Mesenteric fat pad (tissue), 1 donor: ENCODE results near the gene ACBD5. TPM values are rescaled to one million over a fixed set of nuclear protein-coding genes. Genes with fewer than 3 reads are reported as not detected.
"Not testable (repeated sequence)": the region's sequence is repeated elsewhere in the genome, so short reads cannot be mapped to it uniquely, and the experiment has no call there.

Experiments used
- DNase-seq: peaks from one replicate; pipeline ENCODE4 v3.0.0-alpha.2; 2020; ENCODE audit warnings: low spot score
- total RNA-seq: library from RNA; stranded (reverse); fragmentation: NEBNext Ultra II Directional; extraction: Animal tissue kit (Norgen Biotek cat#: 25700); gene quantifications from one replicate; pipeline ENCODE4 v1.2.1, GENCODE V29; 2021
- donor health status: DM: yes; HTN: yes; CAD: no.

The ACBD5 gene
- total RNA-seq, 1 donor from 2014 or later: 26.6 TPM

GRCh38 chr10:27241652-27242472 is 1.3 kb upstream of the ACBD5 start:
- DNase-seq: peak; percentile 98

- peak; percentile 81 for DNase-seq
Measured at GRCh38 chr10:27241010-27241651, 534 bp upstream of the ACBD5 start.

DNA sequence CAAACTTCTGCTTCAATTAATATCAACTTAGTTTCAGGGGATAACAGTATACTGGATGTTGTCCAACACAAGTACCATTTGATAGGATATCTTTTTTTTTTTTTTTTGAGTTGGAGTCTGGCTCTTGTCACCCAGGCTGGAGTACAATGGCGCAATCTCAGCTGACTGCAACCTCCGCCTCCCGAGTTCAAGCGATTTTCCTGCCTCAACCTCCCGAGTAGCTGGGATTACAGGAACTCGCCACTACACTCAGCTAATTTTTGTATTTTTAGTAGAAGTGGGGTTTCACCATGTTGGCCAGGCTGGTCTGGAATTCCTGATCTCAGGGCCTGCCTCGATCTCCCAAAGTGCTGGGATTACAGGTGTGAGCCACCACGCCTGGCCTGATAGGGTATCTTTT is 3.1 kb downstream of the ACBD5 start:
- not testable (repeated sequence) for DNase-seq

DNA sequence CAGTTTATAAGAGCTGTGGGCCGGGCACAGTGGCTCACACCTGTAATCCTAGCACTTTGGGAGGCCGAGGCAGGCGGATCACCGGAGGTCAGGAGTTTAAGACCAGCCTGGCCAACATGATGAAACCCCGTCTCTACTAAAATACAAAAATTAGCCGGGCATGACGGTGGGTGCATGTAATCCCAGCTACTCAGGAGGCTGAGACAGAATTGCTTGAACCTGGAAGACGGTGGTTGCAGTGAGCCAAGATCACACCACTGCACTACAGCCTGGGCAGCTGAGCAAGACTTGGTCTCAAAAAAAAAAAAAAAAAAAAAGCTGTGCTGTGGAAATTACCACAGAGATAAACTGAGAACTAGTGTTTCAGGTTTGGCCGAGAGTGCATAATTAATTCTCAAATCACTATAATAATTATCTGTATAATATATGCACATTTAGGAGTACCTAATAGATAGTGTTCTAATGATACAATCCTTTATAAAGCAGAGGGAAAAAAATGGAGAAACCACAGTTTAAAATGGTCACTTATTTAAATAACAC is 3.9 kb downstream of the ACBD5 start:
- DNase-seq: not testable (repeated sequence)

GRCh38 chr10:27235706-27236105 is 4.9 kb downstream of the ACBD5 start:
- no peak for DNase-seq

GRCh38 chr10:27230022-27230421 is 10.6 kb downstream of the ACBD5 start:
- DNase-seq: no peak

DNA sequence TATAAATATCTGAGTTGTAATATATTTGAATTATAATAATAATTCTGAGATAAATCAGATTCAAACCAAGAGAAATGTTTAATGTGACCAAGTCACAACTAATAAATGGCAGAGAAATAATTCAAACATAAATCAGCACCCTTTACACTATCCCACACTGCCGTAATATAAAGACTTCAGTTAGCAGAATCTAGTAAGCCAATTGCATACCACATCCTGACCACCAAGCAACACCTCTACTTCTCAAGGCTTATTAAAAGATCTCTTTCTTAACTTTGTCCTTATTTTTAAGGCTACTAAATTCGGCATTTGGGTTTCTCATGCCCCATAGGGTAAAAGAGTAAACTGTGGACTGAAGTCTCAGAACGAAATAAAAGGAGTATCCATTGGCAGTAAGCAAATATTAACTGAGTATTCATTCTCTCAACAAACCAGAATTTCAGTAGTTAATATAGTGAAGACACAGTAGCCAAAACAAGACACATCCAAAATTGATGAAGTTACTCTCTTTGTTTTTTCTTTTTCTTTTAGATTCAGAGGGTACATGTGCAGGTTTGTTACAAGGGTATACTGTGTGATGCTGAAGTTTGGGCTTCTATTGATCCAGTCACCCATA is 14.8 kb downstream of the ACBD5 start:
- DNase-seq: no peak

DNA sequence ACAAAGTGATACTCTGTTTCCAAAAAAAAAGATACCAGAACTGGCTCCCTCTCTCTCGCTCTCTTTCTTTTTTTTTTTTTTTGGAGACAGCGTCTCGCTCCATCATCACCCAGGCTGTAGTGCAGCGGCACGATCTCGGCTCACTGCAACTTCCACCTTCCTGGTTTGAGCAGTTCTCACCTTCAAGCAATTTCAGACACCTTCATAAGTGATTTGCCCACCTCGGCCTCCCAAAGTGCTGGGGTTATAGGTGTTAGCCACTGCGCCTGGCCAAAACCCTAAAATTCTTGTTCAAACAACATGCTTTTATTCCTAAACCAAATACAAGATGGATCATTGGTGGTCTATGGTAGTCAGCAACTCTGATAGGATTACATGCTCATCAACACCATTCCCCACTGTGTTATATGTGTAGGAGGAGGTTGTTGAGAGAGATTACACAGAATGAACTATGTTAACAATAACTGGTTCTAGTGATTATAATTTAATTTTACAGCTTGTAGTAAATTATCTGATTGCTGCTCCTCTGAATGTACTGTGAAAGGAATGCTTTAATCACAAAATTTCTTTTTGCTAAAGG is 15.5 kb downstream of the ACBD5 start:
- DNase-seq: no peak

DNA sequence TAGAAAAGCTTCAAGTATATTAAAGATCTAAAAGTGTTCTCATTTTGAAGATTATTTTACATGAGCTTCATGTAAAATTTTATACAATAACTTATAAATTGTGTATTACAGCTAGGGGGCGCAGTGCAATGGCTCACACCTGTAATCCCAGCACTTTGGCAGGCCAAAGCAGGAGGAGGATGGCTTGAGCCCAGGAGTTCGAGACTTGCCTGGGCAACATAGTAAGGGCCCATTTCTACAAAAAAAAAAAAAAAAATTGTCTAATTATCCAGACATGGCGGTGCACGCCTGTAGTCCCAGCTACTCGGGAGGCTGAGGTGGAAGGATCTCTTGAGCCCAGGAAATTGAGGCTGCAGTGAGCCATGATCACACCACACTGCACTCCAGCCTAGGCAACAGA is 16.6 kb downstream of the ACBD5 start:
- DNase-seq: no peak

- DNase-seq: no peak
Measured at GRCh38 chr10:27207350-27207749, 33.2 kb downstream of the ACBD5 start.

DNA sequence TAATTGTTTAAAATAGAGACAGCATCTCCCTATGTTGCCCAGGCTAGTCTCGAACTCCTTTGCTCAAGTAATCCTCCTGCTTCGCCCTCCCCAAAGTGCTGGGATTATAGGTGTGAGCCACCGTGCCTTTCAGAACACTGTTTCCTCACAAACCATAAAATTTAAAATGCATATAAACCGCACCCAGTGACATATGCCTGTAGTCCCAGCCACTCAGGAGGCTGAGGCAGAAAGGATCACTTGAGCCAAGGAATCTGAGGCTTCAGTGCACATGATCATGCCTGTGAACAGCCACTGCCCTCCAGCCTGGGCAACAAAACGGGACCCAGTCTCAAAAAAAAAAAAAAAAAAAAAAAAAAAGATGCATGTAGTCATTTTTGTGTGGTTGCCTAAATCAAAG is 36.8 kb downstream of the ACBD5 start:
- DNase-seq: no peak

DNA sequence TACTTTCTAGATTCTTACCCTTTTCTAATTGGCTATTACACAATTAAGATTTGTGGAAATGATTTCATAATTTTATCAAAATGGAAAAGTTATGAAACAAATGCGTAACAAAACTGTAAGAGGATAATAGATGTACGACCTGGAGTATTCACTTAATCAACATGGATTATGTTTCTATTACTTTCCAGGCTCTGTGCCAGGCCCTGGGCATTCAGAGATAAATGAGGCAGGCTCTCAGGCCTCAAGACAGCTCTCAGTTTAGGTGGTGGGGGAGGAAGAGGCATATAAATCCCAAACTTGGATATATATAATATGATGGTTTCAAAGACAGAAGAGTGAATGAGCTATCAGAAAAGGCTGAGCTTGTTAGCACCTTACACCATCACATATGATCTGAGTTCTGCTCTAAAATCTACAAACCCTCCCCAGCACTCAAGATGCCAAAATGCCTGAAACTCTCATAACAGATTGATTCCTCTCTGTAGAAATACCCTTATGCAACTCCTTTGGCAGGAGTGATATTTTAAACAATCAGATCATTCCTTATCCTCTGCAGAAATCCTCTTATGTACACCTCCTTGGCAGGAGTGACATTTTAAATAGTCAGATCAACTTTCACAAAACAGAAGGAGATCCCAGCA is 42.5 kb downstream of the ACBD5 start:
- DNase-seq: no peak

DNA sequence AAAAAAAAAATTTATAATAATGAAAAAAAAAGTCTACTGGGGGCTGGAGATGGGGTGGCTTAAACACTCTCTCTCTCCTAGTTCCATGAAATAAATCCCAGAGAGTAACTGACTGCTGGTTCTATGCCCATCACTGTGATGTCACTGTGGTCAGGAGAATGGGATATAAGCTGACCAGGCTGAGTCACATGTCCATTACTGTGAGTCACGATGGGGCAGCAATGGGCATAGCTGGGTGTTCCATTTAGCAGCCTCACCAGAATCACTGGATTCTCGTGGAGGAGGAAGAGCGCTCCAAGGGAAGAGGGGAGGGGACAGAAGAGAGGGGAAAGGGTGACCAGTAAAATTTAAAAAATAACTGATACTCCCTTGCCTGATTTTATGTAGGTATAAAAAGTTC is 48.3 kb downstream of the ACBD5 start:
- no peak for DNase-seq

DNA sequence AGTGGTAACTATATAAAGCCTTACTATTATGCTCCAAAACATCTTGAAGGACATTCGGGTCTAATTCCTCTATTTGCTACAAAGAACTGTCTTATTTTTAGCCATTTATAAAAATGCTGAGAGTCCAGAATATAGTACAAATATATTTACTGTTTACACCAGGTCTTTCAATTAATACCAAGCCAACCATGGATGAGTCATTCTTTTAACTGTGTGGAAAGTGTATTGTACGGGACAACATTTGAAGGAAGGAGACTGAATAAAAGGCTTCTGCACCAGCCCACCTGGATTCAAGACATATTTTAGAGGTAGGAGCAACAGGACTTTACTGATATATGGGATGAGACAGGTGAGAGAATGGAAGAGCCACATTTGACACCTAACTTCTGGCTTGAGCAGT is 50.1 kb downstream of the ACBD5 start:
- no peak for DNase-seq

DNA sequence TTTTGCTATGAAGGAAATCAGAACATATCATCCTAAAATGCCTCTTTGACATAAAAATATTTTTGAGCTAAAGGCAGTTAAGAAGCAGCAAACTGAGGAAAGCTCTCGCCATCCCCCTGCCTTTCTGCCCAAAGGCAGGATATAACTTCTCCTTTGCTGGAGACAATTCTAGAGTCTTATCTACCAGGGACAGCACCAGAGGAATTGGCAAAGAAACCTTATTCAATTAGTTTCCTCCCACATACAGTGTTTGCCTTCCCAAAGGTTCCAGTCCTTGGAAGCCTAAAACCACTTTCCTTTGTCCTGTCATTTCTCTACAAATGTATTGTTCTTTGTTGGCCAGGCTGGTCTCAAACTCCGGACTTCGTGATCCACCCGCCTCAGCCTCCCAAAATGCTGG is 51.7 kb downstream of the ACBD5 start:
- no peak for DNase-seq

DNA sequence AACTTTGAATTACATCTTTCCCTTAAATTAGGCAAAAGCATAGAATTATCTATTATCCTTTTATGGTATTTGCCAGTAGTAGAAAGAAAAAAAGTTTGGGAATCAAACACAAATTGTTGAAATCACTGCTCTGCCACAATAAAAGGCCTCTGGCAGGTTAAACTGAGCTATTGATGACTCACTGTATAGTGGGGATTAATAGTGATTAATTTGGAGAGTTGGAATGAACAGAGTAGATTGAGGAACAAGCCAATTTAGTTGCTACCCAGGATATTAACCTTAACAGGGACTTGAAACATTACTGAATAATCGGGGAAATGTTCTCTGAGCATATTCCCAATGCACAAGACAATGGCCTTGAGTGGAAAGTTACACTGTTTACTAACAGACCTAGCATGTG is 52.3 kb downstream of the ACBD5 start:
- no peak for DNase-seq

GRCh38 chr10:27169849-27170248 is 70.7 kb downstream of the ACBD5 start:
- DNase-seq: no peak

GRCh38 chr10:27158421-27158820 is 82.2 kb downstream of the ACBD5 start:
- DNase-seq: no peak

DNA sequence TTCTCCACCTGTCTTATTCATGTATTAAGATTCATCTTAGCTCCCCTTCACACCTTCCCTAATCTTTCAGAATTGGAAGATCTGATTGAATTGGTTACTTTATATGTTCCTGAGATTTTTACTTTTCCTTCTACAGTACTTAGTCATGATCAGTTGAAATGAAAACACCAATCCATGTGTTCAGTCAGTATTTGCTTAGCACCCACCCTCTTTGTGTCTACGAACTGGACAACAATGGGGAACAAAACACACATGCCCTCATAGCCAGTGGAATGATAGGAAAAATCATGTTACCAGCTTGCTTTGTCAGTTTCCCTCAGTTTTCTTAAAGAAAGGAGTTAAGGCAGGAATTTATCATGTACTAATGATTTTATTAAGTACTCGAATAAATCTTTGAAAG is 83.4 kb downstream of the ACBD5 start:
- no peak for DNase-seq

- not testable (repeated sequence) for DNase-seq
Measured at GRCh38 chr10:27156566-27156965, 84.0 kb downstream of the ACBD5 start.

GRCh38 chr10:27155066-27155754 is 85.4 kb downstream of the ACBD5 start, which contains the start of gene MASTL:
MASTL (plus strand) TSS chr10:27155352; CDS start chr10:27155427, 75 bp downstream.
- DNase-seq: peak; percentile 97
